H4 (cell line): ENCODE data around the gene MROH9. TPM values are rescaled to one million over a fixed set of nuclear protein-coding genes. Genes with fewer than 3 reads are reported as not detected.

Experiments
- DNase-seq: peaks from one replicate; pipeline ENCODE4 v3.0.0-alpha.2; 2015; ENCODE audit warnings: low spot score
- total RNA-seq: library from RNA; depleted of rRNA; stranded (reverse); fragments of >200 nt; shearing (Covaris generic); gene quantifications from 2 replicates; pipeline ENCODE4 v1.2.3, GENCODE V29; 2014; rRNA removed

Gene MROH9
- total RNA-seq, 1 experiment from 2014 or later = not detected

GRCh38 chr1:171081763-171082201, 146.4 kb downstream of the MROH9 start:
- no peak for DNase-seq

- DNase-seq = no peak
These were observed 147.3 kb downstream of the MROH9 start for GRCh38 chr1:171082606-171083005.

GRCh38 chr1:171083222-171083621, 147.9 kb downstream of the MROH9 start:
- DNase-seq = no peak

- DNase-seq = no peak
These were observed 148.8 kb downstream of the MROH9 start for GRCh38 chr1:171084091-171084490.

GRCh38 chr1:171084870-171085269, 149.5 kb downstream of the MROH9 start:
- no peak for DNase-seq

- DNase-seq = no peak
These were observed 152.6 kb downstream of the MROH9 start for GRCh38 chr1:171087896-171088295.

GRCh38 chr1:171090604-171091003, 155.3 kb downstream of the MROH9 start, which contains the start of gene FMO3:
FMO3 (plus strand) TSS chr1:171090905; CDS start chr1:171092659, 1,754 bp downstream.
- DNase-seq = no peak

GRCh38 chr1:171103862-171104261, 168.5 kb downstream of the MROH9 start:
- no peak for DNase-seq

- no peak for DNase-seq
These were observed 172.1 kb downstream of the MROH9 start for GRCh38 chr1:171107262-171107940.

- no peak for DNase-seq
These were observed 172.6 kb downstream of the MROH9 start for GRCh38 chr1:171107969-171108368.

- DNase-seq = no peak
These were observed 174.6 kb downstream of the MROH9 start for GRCh38 chr1:171109966-171110365.

GRCh38 chr1:171110621-171111326, 175.4 kb downstream of the MROH9 start:
- no peak for DNase-seq

- no peak for DNase-seq
These were observed 176.8 kb downstream of the MROH9 start for GRCh38 chr1:171112119-171112518.

GRCh38 chr1:171113382-171113781, 178.0 kb downstream of the MROH9 start:
- no peak for DNase-seq

Other genes starting within 250 kb of the MROH9 start
- 0.35 and 1.1 TPM in 2 replicates for gene FMO3, start 155.4 kb downstream of the MROH9 start, total RNA-seq
- gene FMO2, start 249.8 kb downstream of the MROH9 start, total RNA-seq = not detected in 2 replicates